Measurements from ENCODE around the gene SEC31A.
"Not testable (repeated sequence)": the region's sequence is repeated elsewhere in the genome, so short reads cannot be mapped to it uniquely, and the experiment has no call there.

Gene SEC31A

GRCh38 chr4:82833060-82833459 lies 57.9 kb downstream of the SEC31A start:
- not testable (repeated sequence) for DNase-seq (ENCODE audit: low spot score)

- DNase-seq (ENCODE audit: low spot score) = no peak
Measured at GRCh38 chr4:82825425-82825824, 65.5 kb downstream of the SEC31A start.

GRCh38 chr4:82823062-82823461 lies 67.9 kb downstream of the SEC31A start:
- DNase-seq (ENCODE audit: low spot score) = no peak

GRCh38 chr4:82820689-82821088 lies 70.3 kb downstream of the SEC31A start:
- DNase-seq (ENCODE audit: low spot score) = no peak

- DNase-seq (ENCODE audit: low spot score) = no peak
Measured at GRCh38 chr4:82818664-82819662, 72.0 kb downstream of the SEC31A start.

GRCh38 chr4:82816874-82817273 lies 74.1 kb downstream of the SEC31A start:
- DNase-seq (ENCODE audit: low spot score) = not testable (repeated sequence)

- DNase-seq (ENCODE audit: low spot score) = no peak
Measured at GRCh38 chr4:82814034-82814433, 76.9 kb downstream of the SEC31A start.

GRCh38 chr4:82811838-82812341 lies 79.1 kb downstream of the SEC31A start:
- DNase-seq (ENCODE audit: low spot score) = no peak

GRCh38 chr4:82811392-82811791 lies 79.6 kb downstream of the SEC31A start:
- DNase-seq (ENCODE audit: low spot score) = no peak

GRCh38 chr4:82810176-82810575 lies 80.8 kb downstream of the SEC31A start:
- no peak for DNase-seq (ENCODE audit: low spot score)

GRCh38 chr4:82809619-82810018 lies 81.3 kb downstream of the SEC31A start:
- no peak for DNase-seq (ENCODE audit: low spot score)

- no peak for DNase-seq (ENCODE audit: low spot score)
Measured at GRCh38 chr4:82803746-82804145, 87.2 kb downstream of the SEC31A start.

- no peak for DNase-seq (ENCODE audit: low spot score)
Measured at GRCh38 chr4:82802911-82803310, 88.0 kb downstream of the SEC31A start.

GRCh38 chr4:82801910-82802521 lies 88.9 kb downstream of the SEC31A start:
- no peak for DNase-seq (ENCODE audit: low spot score)

- no peak for DNase-seq (ENCODE audit: low spot score)
Measured at GRCh38 chr4:82799006-82799881, 91.7 kb downstream of the SEC31A start.

- DNase-seq (ENCODE audit: low spot score) = peak; percentile 95
Measured at GRCh38 chr4:82798168-82799005, 92.6 kb downstream of the SEC31A start, which contains the start of gene SCD5. TSS of gene SCD5 (minus strand) at chr4:82798796. CDS start at chr4:82798537, 259 bp downstream.

GRCh38 chr4:82797405-82798111 lies 93.4 kb downstream of the SEC31A start:
- no peak for DNase-seq (ENCODE audit: low spot score)

- no peak for DNase-seq (ENCODE audit: low spot score)
Measured at GRCh38 chr4:82797040-82797404, 93.9 kb downstream of the SEC31A start.

GRCh38 chr4:82792912-82793649 lies 97.9 kb downstream of the SEC31A start:
- DNase-seq (ENCODE audit: low spot score) = peak; percentile 84

GRCh38 chr4:82791179-82791578 lies 99.8 kb downstream of the SEC31A start:
- no peak for DNase-seq (ENCODE audit: low spot score)

Measured in putamen (tissue), 1 donor.